Endothelial cell of umbilical vein (primary cell): ENCODE measurements around the gene CCDC142. TPM values are rescaled to one million over a fixed set of nuclear protein-coding genes. Genes with fewer than 3 reads are reported as not detected.

ENCODE experiments used
- BruUV-seq: library from RNA; stranded (reverse); fragments of 400-500 nt; replicated peaks from 2 replicates; lab custom pipeline; 2021; lab: Mats Ljungman, UMichigan
- CTCF ChIA-PET: fragments of 300-600, 350-600 bp; sonication (Branson Sonifier 250); formaldehyde crosslinking; loops from one replicate; lab custom pipeline; 2021; ENCODE audit warnings: antibody characterized with exemption, inconsistent platforms; lab: Charles Lee
- POLR2A ChIA-PET: fragments of 300-600, 350-600 bp; sonication (Branson Sonifier 250); formaldehyde crosslinking; loops from one replicate; lab custom pipeline; 2021; ENCODE audit warnings: antibody characterized with exemption, inconsistent platforms; lab: Charles Lee
- DNase-seq: peaks from one replicate; pipeline ENCODE4 v3.0.0-alpha.2; 2011; ENCODE audit warnings: low read depth, low spot score
- FAIRE-seq: peaks from 2 replicates; lab custom pipeline; 2011; peaks lifted over from hg19 to GRCh38; lab: Jason Lieb, UNC
- H2AFZ ChIP-seq: 2 replicates; pipeline ENCODE4 v1.6.0; 2012; ENCODE audit warnings: low read depth, low read length, control low read depth, inconsistent platforms
- H3K27ac ChIP-seq: 2 replicates; pipeline ENCODE4 v1.5.1; 2011; ENCODE audit warnings: low read depth, mild to moderate bottlenecking, control low read depth, low read length, moderate library complexity; ENCODE audit not compliant: insufficient read depth
- H3K27me3 ChIP-seq, 2 experiments: 2 replicates each; pipeline versions ENCODE4 v1.6.0 to v1.6.1; 2011; ENCODE audit warnings: low read length in 2 of 2, mixed read lengths in 1 of 2; ENCODE audit not compliant: control insufficient read depth in 2 of 2, insufficient read depth in 2 of 2
- H3K36me3 ChIP-seq, 2 experiments: 2 replicates in 1 of 2; 3 replicates in 1 of 2; pipeline ENCODE4 v1.5.1; 2011; ENCODE audit warnings: low read length in 2 of 2, mild to moderate bottlenecking in 1 of 2, moderate library complexity in 1 of 2; ENCODE audit not compliant: control insufficient read depth in 2 of 2, insufficient read depth in 2 of 2; ENCODE audit errors: extremely low read depth in 1 of 2
- H3K4me1 ChIP-seq: 3 replicates; pipeline ENCODE4 v1.5.1; 2011; ENCODE audit warnings: mild to moderate bottlenecking, low read length; ENCODE audit not compliant: control insufficient read depth, insufficient read depth; ENCODE audit errors: extremely low read depth
- H3K4me2 ChIP-seq: 2 replicates; pipeline ENCODE4 v1.6.1; 2011; ENCODE audit warnings: low read length, control low read depth, mixed read lengths; ENCODE audit not compliant: insufficient read depth
- H3K4me3 ChIP-seq, 3 experiments: fragments of 200-600 bp in 1 of 3; sonication (generic), shearing (Covaris generic) in 1 of 3; replicated peaks in 1 of 3; 2 replicates each; pipeline ENCODE4 v1.5.1; 2011 to 2016; ENCODE audit warnings: control low read depth in 3 of 3, low read length in 3 of 3, mild to moderate bottlenecking in 2 of 3, inconsistent platforms in 1 of 3, low read depth in 1 of 3, moderate library complexity in 1 of 3; ENCODE audit not compliant: insufficient read depth in 1 of 3
- H3K79me2 ChIP-seq: 2 replicates; pipeline ENCODE4 v1.6.0; 2012; ENCODE audit warnings: low read length, inconsistent platforms; ENCODE audit not compliant: control insufficient read depth, insufficient read depth
- H3K9ac ChIP-seq: replicated peaks from 2 replicates; pipeline ENCODE3; 2011; ENCODE audit warnings: low read length, control low read depth; ENCODE audit not compliant: insufficient read depth; ENCODE audit errors: extremely low read depth
- H3K9me1 ChIP-seq: replicated peaks from 3 replicates; pipeline ENCODE4 v1.6.0; 2011; ENCODE audit warnings: mild to moderate bottlenecking, low read length; ENCODE audit not compliant: control insufficient read depth, insufficient read depth; ENCODE audit errors: extremely low read depth
- H3K9me3 ChIP-seq: replicated peaks from 2 replicates; pipeline ENCODE4 v1.5.1; 2012; ENCODE audit warnings: low read length, inconsistent platforms; ENCODE audit not compliant: control insufficient read depth, insufficient read depth
- H4K20me1 ChIP-seq: replicated peaks from 2 replicates; pipeline ENCODE3; 2011; ENCODE audit warnings: mild to moderate bottlenecking, low read length; ENCODE audit not compliant: control insufficient read depth, insufficient read depth; ENCODE audit errors: extremely low read depth
- POLR2AphosphoS5 ChIP-seq: IDR thresholded peaks from 2 replicates; pipeline ENCODE4 v1.6.1; 2012; ENCODE audit warnings: low read depth, mild to moderate bottlenecking, control low read depth, low read length, moderate library complexity; ENCODE audit not compliant: insufficient read depth
- dilution Hi-C: fragments of 300-500 bp; cut with MboI; formaldehyde crosslinking; loops from one replicate; pipeline ENCODE4 v1.15.0; 2019; ENCODE audit warnings: low sequenced_read_pairs; ENCODE audit not compliant: extremely low pct_ligation_motif_present
- intact Hi-C: fragments of 100-400 bp; cut with micrococcal nuclease; formaldehyde crosslinking; loops from one replicate; pipeline ENCODE4 v1.10.0; 2022
- polyA plus RNA-seq, 4 experiments: library from polyadenylated mRNA; depleted of rRNA in 3 of 4; stranded (reverse) in 3 of 4; unstranded in 1 of 4; fragments of >200 nt; gene quantifications; 2 replicates each; pipeline versions ENCODE4 v1.2.1 to v1.2.3, GENCODE V29; 2011 to 2012; ENCODE audit warnings: missing spikeins in 1 of 4
- total RNA-seq: library from RNA; stranded (reverse); gene quantifications from 2 replicates; pipeline ENCODE4 v1.2.3, GENCODE V29; 2021
- TF ChIP-seq, protein P1 (sequence below), 2 donors: IDR thresholded peaks; 1 replicate in 1 of 2; 2 replicates in 1 of 2; pipeline ENCODE4 v1.5.1; 2011; ENCODE audit warnings: low read length in 2 of 2, mild to moderate bottlenecking in 2 of 2, moderate library complexity in 2 of 2, control low read depth in 1 of 2, inconsistent platforms in 1 of 2, low read depth in 1 of 2; ENCODE audit not compliant: insufficient read depth in 1 of 2; ENCODE audit errors: extremely low read depth in 1 of 2

CCDC142 gene
- total and polyA plus RNA-seq, 2 donors (not counting 3 experiments of a cell fraction or from before 2014, with no cell fraction given) = 12.8 to 23.8 TPM

DNA sequence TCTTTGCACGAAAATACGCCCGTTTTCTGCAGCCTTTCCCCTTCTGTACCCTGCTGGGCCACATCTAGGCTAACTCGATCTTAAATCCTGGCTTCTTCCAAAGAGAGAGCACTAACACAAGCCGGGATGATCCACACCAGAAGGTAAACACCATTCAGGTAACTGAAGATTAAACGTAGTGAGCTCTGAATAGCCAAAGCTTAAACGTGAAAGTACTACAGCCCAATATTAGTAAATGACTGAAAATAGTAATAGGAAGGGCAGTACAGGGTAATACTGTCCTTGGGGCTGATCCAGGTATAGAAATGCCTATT, 9.9 kb downstream of the CCDC142 start:
- TF ChIP-seq, protein P1, sequence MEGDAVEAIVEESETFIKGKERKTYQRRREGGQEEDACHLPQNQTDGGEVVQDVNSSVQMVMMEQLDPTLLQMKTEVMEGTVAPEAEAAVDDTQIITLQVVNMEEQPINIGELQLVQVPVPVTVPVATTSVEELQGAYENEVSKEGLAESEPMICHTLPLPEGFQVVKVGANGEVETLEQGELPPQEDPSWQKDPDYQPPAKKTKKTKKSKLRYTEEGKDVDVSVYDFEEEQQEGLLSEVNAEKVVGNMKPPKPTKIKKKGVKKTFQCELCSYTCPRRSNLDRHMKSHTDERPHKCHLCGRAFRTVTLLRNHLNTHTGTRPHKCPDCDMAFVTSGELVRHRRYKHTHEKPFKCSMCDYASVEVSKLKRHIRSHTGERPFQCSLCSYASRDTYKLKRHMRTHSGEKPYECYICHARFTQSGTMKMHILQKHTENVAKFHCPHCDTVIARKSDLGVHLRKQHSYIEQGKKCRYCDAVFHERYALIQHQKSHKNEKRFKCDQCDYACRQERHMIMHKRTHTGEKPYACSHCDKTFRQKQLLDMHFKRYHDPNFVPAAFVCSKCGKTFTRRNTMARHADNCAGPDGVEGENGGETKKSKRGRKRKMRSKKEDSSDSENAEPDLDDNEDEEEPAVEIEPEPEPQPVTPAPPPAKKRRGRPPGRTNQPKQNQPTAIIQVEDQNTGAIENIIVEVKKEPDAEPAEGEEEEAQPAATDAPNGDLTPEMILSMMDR (IDR thresholded peaks at IDR 0.05; ENCODE audit: extremely low read depth in 1 of 2, insufficient read depth in 1 of 2, low read depth in 1 of 2, low read length in 2 of 2) = no peak
- no peak for TF ChIP-seq POLR2AphosphoS5
- Histone ChIP-seq H3K9me3 (no peaks in the 10 kb centered on the region), H2AFZ (peak overlapping the region; percentile 87), H3K27me3 (no peaks in the 10 kb centered on the region), H4K20me1 (no peaks in the 10 kb centered on the region), H3K36me3 (peaks cover 0 to 7% of the 10 kb centered on the region in 2 experiments), H3K4me2 (peak overlapping the region; percentile 89), H3K79me2 (no peaks in the 10 kb centered on the region), H3K9me1 (no peaks in the 10 kb centered on the region), H3K9ac (peak overlapping the region; percentile 46), H3K27ac (peak overlapping the region; percentile 10), H3K4me1 (peaks cover 13% of the 10 kb centered on the region), H3K4me3 (peak overlapping the region; percentile 24 to 84 (median 75))
- DNase-seq = no peak
- POLR2A ChIA-PET = interaction anchor here (1.1 kb wide), 1 partner anchor 10 kb away, joined by 3 read pairs; the partner anchor contains the start of genes CCDC142 and TTC31
- BruUV-seq = TSS peak; percentile 90
- intact Hi-C loops (loop anchor here (1.0 kb wide), 1 partner anchor 9 kb away; the partner anchor contains the start of gene CCDC142), dilution Hi-C loops (no loop called here)
- peak; percentile 4 for FAIRE-seq
- CTCF ChIA-PET = interaction anchor here (1.2 to 2.1 kb wide), 2 partner anchors 10 to 31 kb away, joined by 3 to 12 read pairs; partner anchors contain the start of genes CCDC142 and TTC31
